Neuronal stem cell (in vitro differentiated cells): ENCODE results near the gene ARSA.

Source experiments
- DNase-seq: peaks from one replicate; pipeline ENCODE4 v3.0.0-alpha.2; 2013; ENCODE audit warnings: low spot score
- H2AFZ ChIP-seq: one replicate; pipeline ENCODE4 v1.6.1; 2013; ENCODE audit warnings: mild to moderate bottlenecking, low read length, inconsistent platforms
- H2AK5ac ChIP-seq: 2 replicates; pipeline ENCODE4 v1.6.1; 2013; ENCODE audit warnings: low read depth, mild to moderate bottlenecking, inconsistent platforms, low read length, moderate library complexity, mixed read lengths
- H2BK120ac ChIP-seq: 2 replicates; pipeline ENCODE4 v1.6.1; 2013; ENCODE audit warnings: low read depth, mild to moderate bottlenecking, inconsistent platforms, low read length, moderate library complexity, mixed read lengths
- H2BK12ac ChIP-seq: one replicate; pipeline ENCODE4 v1.6.1; 2013; ENCODE audit warnings: low read length, inconsistent platforms
- H2BK15ac ChIP-seq: 2 replicates; pipeline ENCODE4 v1.6.1; 2013; ENCODE audit warnings: mild to moderate bottlenecking, low read length, inconsistent platforms, mixed read lengths
- H2BK5ac ChIP-seq: one replicate; pipeline ENCODE4 v1.6.1; 2013; ENCODE audit warnings: inconsistent platforms, mild to moderate bottlenecking, low read length, moderate library complexity
- H3K14ac ChIP-seq: one replicate; pipeline ENCODE4 v1.6.1; 2013; ENCODE audit warnings: low read length, inconsistent platforms
- H3K18ac ChIP-seq: 2 replicates; pipeline ENCODE4 v1.6.1; 2013; ENCODE audit warnings: low read length, inconsistent platforms
- H3K23ac ChIP-seq: 2 replicates; pipeline ENCODE4 v1.6.1; 2013; ENCODE audit warnings: low read depth, mild to moderate bottlenecking, mixed read lengths, low read length, inconsistent platforms; ENCODE audit not compliant: poor library complexity
- H3K27ac ChIP-seq: replicated peaks from 3 replicates; pipeline ENCODE4 v1.5.1; 2013; ENCODE audit warnings: low read length, inconsistent platforms
- H3K27me3 ChIP-seq, 3 experiments: 2 replicates each; pipeline ENCODE4 v1.6.1; 2013; ENCODE audit warnings: low read length in 3 of 3, mild to moderate bottlenecking in 2 of 3, inconsistent platforms in 1 of 3, low read depth in 1 of 3, mixed read lengths in 1 of 3, moderate library complexity in 1 of 3; ENCODE audit not compliant: control insufficient read depth in 3 of 3, insufficient read depth in 3 of 3
- H3K36me3 ChIP-seq, 2 donors: replicated peaks in 1 of 2; 2 replicates each; pipeline ENCODE4 v1.6.1; 2013; ENCODE audit warnings: low read length in 2 of 2; ENCODE audit not compliant: control insufficient read depth in 2 of 2, insufficient read depth in 2 of 2
- H3K4ac ChIP-seq: 2 replicates; pipeline ENCODE4 v1.6.1; 2013; ENCODE audit warnings: inconsistent platforms, mild to moderate bottlenecking, low read length, moderate library complexity
- H3K4me1 ChIP-seq, 2 donors: 1 replicate in 1 of 2; 2 replicates in 1 of 2; pipeline ENCODE4 v1.6.1; 2013; ENCODE audit warnings: low read length in 2 of 2, low read depth in 1 of 2; ENCODE audit not compliant: control insufficient read depth in 2 of 2, insufficient read depth in 1 of 2
- H3K4me2 ChIP-seq: one replicate; pipeline ENCODE4 v1.6.1; 2013; ENCODE audit warnings: mild to moderate bottlenecking, low read length, inconsistent platforms; ENCODE audit not compliant: insufficient read depth, poor library complexity, severe bottlenecking
- H3K4me3 ChIP-seq, 2 donors: 2 replicates each; pipeline ENCODE4 v1.5.1; 2013; ENCODE audit warnings: low read length in 2 of 2, mild to moderate bottlenecking in 2 of 2, inconsistent platforms in 1 of 2, moderate library complexity in 1 of 2
- H3K79me1 ChIP-seq: one replicate; pipeline ENCODE4 v1.6.1; 2013; ENCODE audit warnings: low read depth, mild to moderate bottlenecking, inconsistent platforms, low read length, moderate library complexity
- H3K9ac ChIP-seq: one replicate; pipeline ENCODE4 v1.6.1; 2013; ENCODE audit warnings: mild to moderate bottlenecking, low read depth, low read length, inconsistent platforms; ENCODE audit not compliant: poor library complexity
- H3K9me3 ChIP-seq, 2 donors: replicated peaks in 1 of 2; 2 replicates each; pipeline versions ENCODE3 to v1.6.1; 2013; ENCODE audit warnings: low read length in 2 of 2, mild to moderate bottlenecking in 2 of 2, inconsistent platforms in 1 of 2, low read depth in 1 of 2, mixed read lengths in 1 of 2, moderate library complexity in 1 of 2; ENCODE audit not compliant: control insufficient read depth in 2 of 2, insufficient read depth in 1 of 2
- H4K8ac ChIP-seq: one replicate; pipeline ENCODE4 v1.6.1; 2013; ENCODE audit warnings: low read depth, mild to moderate bottlenecking, inconsistent platforms, low read length, moderate library complexity
- H4K91ac ChIP-seq: one replicate; pipeline ENCODE4 v1.6.1; 2013; ENCODE audit warnings: low read length, low read depth, mild to moderate bottlenecking, inconsistent platforms; ENCODE audit not compliant: poor library complexity
- WGBS, 2 donors: extraction: QIAGEN DNeasy Blood & Tissue Kit; methylation state at CpG; one replicate each; pipeline ENCODE4 v1.1.7; 2013; ENCODE audit warnings: missing lambda C conversion rate in 2 of 2, mixed read lengths in 1 of 2; ENCODE audit not compliant: insufficient read length in 2 of 2, insufficient replicate concordance in 1 of 2; ENCODE audit errors: extremely low coverage in 2 of 2; 5-methylcytosine and 5-hydroxymethylcytosine counted together

The ARSA gene

DNA sequence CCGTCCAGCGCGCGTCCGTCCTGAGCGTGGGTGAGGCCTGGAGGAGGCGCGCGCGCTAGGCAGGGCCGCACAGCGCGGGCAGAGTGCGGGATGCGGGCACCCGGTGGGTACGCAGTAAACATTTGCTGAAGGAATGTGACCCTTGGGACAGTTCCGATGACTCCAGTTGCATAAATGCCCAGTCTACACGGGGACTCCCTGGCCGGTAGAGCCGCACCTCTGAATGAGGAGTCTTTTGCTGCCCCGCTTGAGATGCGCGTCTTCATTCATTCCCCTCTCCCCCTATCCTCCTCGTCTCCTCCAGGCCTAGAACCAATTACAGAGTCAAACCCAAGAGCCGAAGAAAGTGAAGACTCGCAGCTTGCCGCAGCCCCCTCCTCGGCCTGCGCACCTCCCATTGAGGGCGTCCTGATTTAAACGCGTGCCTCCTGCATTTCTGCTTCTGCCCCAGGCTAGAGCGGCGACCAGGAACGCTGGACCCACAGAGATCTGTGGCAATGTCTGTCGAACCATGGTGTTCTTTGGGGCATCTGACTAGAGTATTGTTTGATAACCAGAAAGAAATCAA is 44.6 kb downstream of the ARSA start:
- Histone ChIP-seq H3K27ac (peak overlapping the region; percentile 13), H3K27me3 (no peaks in the 10 kb centered on the region), H3K9ac (peak overlapping the region; percentile 65), H3K18ac (peak overlapping the region; percentile 82), H2BK12ac (no peak overlapping the region), H2AFZ (peak overlapping the region; percentile 91), H3K4me1 (peaks cover 5% of the 10 kb centered on the region in 2 donors), H4K8ac (no peak overlapping the region), H2BK5ac (no peak overlapping the region), H3K79me1 (peaks cover 4% of the 10 kb centered on the region), H3K9me3 (no peaks in the 10 kb centered on the region), H3K4me2 (peak overlapping the region; percentile 92), H3K36me3 (peaks cover 14 to 29% of the 10 kb centered on the region in 2 donors), H2BK120ac (no peak overlapping the region), H3K14ac (no peak overlapping the region), H2AK5ac (peak overlapping the region; percentile 1), H2BK15ac (no peak overlapping the region), H3K4ac (no peak overlapping the region), H3K4me3 (peak overlapping the region; percentile 86 to 93), H3K23ac (no peak overlapping the region), H4K91ac (no peak overlapping the region)
- DNase-seq = no peak
- WGBS, 2 donors = no CpG with 5 or more reads among the region's 37 CpGs

DNA sequence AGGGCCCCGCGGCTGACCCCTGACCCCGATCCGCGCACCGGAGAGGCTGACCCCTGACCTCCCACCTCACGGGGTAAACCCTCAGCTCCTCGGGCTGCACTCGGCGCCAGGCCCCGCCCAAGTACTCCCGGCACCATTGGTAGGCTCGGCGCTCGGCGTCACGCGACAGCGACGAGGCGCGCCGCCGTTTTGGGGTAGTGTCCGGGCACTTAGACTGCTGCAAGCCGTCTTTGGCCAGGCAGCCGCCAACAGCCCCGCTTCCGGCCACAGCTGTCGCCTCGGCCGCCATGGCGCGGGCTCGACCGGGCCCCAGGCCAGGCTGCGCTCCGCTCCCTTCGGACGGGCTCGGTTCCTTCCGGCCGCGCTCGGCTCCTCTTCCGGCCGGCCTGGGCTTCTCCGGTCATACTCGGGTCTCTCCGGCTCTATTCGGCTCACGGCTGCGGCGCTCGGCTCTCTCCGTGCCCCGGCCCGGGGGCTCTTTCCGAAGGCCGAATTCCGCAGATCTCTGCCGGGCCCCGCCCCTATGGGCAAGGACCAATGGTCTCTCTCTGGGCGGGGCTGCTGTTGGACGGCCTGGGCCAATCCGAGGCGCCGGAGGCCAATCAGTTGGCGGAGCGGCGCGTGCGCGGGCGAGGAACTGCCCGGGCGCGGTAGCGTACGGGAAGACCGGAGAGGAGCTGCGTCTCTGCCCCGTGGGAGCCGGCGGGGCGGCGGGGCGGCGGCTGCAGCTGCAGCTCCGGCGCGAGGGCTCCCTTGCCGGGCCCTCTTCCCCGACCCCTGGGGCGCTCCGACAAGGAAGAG is 45.3 kb downstream of the ARSA start, which contains the start of gene CHKB:
Gene CHKB (minus strand): TSS at position 357 of the 801 bp plus-strand sequence. CDS start 68 bp downstream, at position 289.
- H2AFZ ChIP-seq = peak within 1 kb of the TSS; percentile 99
- H3K27ac ChIP-seq = peak within 1 kb of the TSS; percentile 98
- peak within 1 kb of the TSS; percentile 52 for H4K8ac ChIP-seq
- H3K9me3 ChIP-seq = no peaks in the 10 kb centered on the region
- H2BK120ac ChIP-seq = peak within 1 kb of the TSS; percentile 16
- peaks cover 4% of the 10 kb centered on the region for H3K79me1 ChIP-seq
- no peak within 1 kb of the TSS for H3K14ac ChIP-seq
- peak within 1 kb of the TSS; percentile 68 for H4K91ac ChIP-seq
- H3K36me3 ChIP-seq = peaks cover 14 to 31% of the 10 kb centered on the region in 2 donors
- H3K9ac ChIP-seq = peak within 1 kb of the TSS; percentile 93
- no peaks in the 10 kb centered on the region for H3K27me3 ChIP-seq
- peak; percentile 99 for DNase-seq
- H3K4ac ChIP-seq = peak within 1 kb of the TSS; percentile 10
- no peak within 1 kb of the TSS for H2BK15ac ChIP-seq
- peaks cover 5% of the 10 kb centered on the region in 2 donors for H3K4me1 ChIP-seq
- peak within 1 kb of the TSS; percentile 56 for H2BK5ac ChIP-seq
- H2BK12ac ChIP-seq = peak within 1 kb of the TSS; percentile 64
- H2AK5ac ChIP-seq = peak within 1 kb of the TSS; percentile 90
- peak within 1 kb of the TSS; percentile 92 for H3K4me2 ChIP-seq
- peak within 1 kb of the TSS; percentile 97 for H3K18ac ChIP-seq
- no CpG with 5 or more reads among the region's 96 CpGs for WGBS, 2 donors
- H3K23ac ChIP-seq = peak within 1 kb of the TSS; percentile 30
- peak within 1 kb of the TSS; percentile 86 to 93 for H3K4me3 ChIP-seq

DNA sequence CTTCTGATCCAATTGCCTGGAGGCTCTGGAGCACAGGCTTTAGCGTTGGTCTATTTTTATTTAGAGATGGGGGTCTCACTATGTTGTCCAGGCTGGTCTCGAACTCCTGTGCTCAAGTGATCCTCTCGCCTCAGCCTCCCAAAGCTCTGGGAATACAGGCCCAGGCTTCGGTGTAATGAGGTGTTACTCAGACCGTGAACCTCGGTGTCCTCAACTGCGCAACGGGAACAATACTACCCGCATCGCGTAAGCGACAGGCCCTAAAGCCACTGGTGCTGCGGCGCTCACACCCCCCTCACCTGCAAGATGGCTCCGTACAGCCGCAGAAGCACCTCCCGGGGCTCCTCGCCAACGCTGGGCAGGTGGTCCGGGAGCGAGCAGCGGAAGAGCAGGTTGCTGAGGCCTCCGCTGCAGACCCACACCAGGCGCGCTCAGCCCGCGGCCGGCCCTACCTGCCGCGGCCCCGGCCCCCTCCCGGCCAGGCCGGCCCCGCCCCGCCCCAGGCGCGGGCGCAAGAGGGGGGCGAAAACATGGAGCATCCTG is 45.9 kb downstream of the ARSA start:
- no peaks in the 10 kb centered on the region for H3K9me3 ChIP-seq
- H3K36me3 ChIP-seq = peaks cover 19 to 37% of the 10 kb centered on the region in 2 donors
- H3K27ac ChIP-seq = peak overlapping the region; percentile 98
- peak overlapping the region; percentile 64 for H2BK12ac ChIP-seq
- WGBS, 2 donors = no CpG with 5 or more reads among the region's 39 CpGs
- no peak for DNase-seq
- H3K4me3 ChIP-seq = peak overlapping the region; percentile 82 to 93
- H3K4ac ChIP-seq = peak overlapping the region; percentile 10
- peak overlapping the region; percentile 16 for H2BK120ac ChIP-seq
- H2AK5ac ChIP-seq = peak overlapping the region; percentile 90
- peak overlapping the region; percentile 68 for H4K91ac ChIP-seq
- H2AFZ ChIP-seq = peak overlapping the region; percentile 99
- peak overlapping the region; percentile 97 for H3K18ac ChIP-seq
- peak overlapping the region; percentile 93 for H3K9ac ChIP-seq
- no peak overlapping the region for H3K14ac ChIP-seq
- H4K8ac ChIP-seq = no peak overlapping the region
- no peaks in the 10 kb centered on the region for H3K27me3 ChIP-seq
- H3K4me2 ChIP-seq = peak overlapping the region; percentile 84
- no peak overlapping the region for H2BK15ac ChIP-seq
- H3K79me1 ChIP-seq = peaks cover 4% of the 10 kb centered on the region
- H3K4me1 ChIP-seq = peaks cover 5% of the 10 kb centered on the region in 2 donors
- H2BK5ac ChIP-seq = peak overlapping the region; percentile 56
- H3K23ac ChIP-seq = no peak overlapping the region
